Neuron (in vitro differentiated cells): ENCODE results near the gene KCTD11.

Experiments used
- H2AFZ ChIP-seq: one replicate; pipeline ENCODE4 v1.6.1; 2013; ENCODE audit warnings: low read depth, mild to moderate bottlenecking, inconsistent platforms, low read length, moderate library complexity
- H3K27me3 ChIP-seq: one replicate; pipeline ENCODE4 v1.6.1; 2013; ENCODE audit warnings: low read length; ENCODE audit not compliant: insufficient read depth
- H3K36me3 ChIP-seq: one replicate; pipeline ENCODE4 v1.6.1; 2013; ENCODE audit warnings: low read length; ENCODE audit not compliant: insufficient read depth
- H3K4me1 ChIP-seq: one replicate; pipeline ENCODE4 v1.6.1; 2013; ENCODE audit warnings: low read length; ENCODE audit not compliant: insufficient read depth
- H3K4me3 ChIP-seq: 2 replicates; pipeline ENCODE4 v1.5.1; 2013; ENCODE audit warnings: mild to moderate bottlenecking, low read length, moderate library complexity
- H3K9me3 ChIP-seq: one replicate; pipeline ENCODE4 v1.6.1; 2013; ENCODE audit warnings: low read length

The KCTD11 gene

GRCh38 chr17:7382901-7383300 is 30.9 kb downstream of the KCTD11 start:
- peaks cover 21% of the 10 kb centered on the region for H3K9me3 ChIP-seq
- H2AFZ ChIP-seq, result no peak overlapping the region
- peaks cover 50% of the 10 kb centered on the region for H3K27me3 ChIP-seq
- H3K4me3 ChIP-seq, result no peak overlapping the region
- H3K36me3 ChIP-seq, result no peaks in the 10 kb centered on the region
- no peaks in the 10 kb centered on the region for H3K4me1 ChIP-seq

- H3K36me3 ChIP-seq, result peaks cover 1% of the 10 kb centered on the region
- H3K9me3 ChIP-seq, result peaks cover 21% of the 10 kb centered on the region
- no peak overlapping the region for H2AFZ ChIP-seq
- H3K27me3 ChIP-seq, result peaks cover 50% of the 10 kb centered on the region
- no peak overlapping the region for H3K4me3 ChIP-seq
- H3K4me1 ChIP-seq, result no peaks in the 10 kb centered on the region
Measured at GRCh38 chr17:7383371-7383741, 31.4 kb downstream of the KCTD11 start.

- Histone ChIP-seq H3K36me3 (peaks cover 6% of the 10 kb centered on the region), H2AFZ (no peak overlapping the region), H3K27me3 (peaks cover 50% of the 10 kb centered on the region), H3K4me3 (no peak overlapping the region), H3K9me3 (peaks cover 21% of the 10 kb centered on the region), H3K4me1 (no peaks in the 10 kb centered on the region)
Measured at GRCh38 chr17:7383742-7384488, 32.0 kb downstream of the KCTD11 start.

- Histone ChIP-seq H3K4me1 (no peaks in the 10 kb centered on the region), H3K27me3 (peaks cover 45% of the 10 kb centered on the region), H3K9me3 (peaks cover 15% of the 10 kb centered on the region), H2AFZ (no peak overlapping the region), H3K4me3 (no peak overlapping the region), H3K36me3 (peaks cover 11% of the 10 kb centered on the region)
Measured at GRCh38 chr17:7384489-7385081, 32.6 kb downstream of the KCTD11 start.

- Histone ChIP-seq H3K9me3 (no peaks in the 10 kb centered on the region), H3K36me3 (peaks cover 36% of the 10 kb centered on the region), H3K4me3 (no peak overlapping the region), H3K27me3 (peaks cover 5% of the 10 kb centered on the region), H3K4me1 (peaks cover 2% of the 10 kb centered on the region), H2AFZ (no peak overlapping the region)
Measured at GRCh38 chr17:7388856-7389255, 36.9 kb downstream of the KCTD11 start.

- Histone ChIP-seq H3K4me3 (no peak overlapping the region), H3K36me3 (peaks cover 36% of the 10 kb centered on the region), H3K4me1 (peaks cover 11% of the 10 kb centered on the region), H3K9me3 (no peaks in the 10 kb centered on the region), H3K27me3 (no peaks in the 10 kb centered on the region), H2AFZ (no peak overlapping the region)
Measured at GRCh38 chr17:7389924-7390910, 38.3 kb downstream of the KCTD11 start.

GRCh38 chr17:7391307-7391706 is 39.3 kb downstream of the KCTD11 start:
- no peaks in the 10 kb centered on the region for H3K27me3 ChIP-seq
- H2AFZ ChIP-seq, result no peak overlapping the region
- H3K36me3 ChIP-seq, result peaks cover 36% of the 10 kb centered on the region
- peaks cover 11% of the 10 kb centered on the region for H3K4me1 ChIP-seq
- H3K9me3 ChIP-seq, result no peaks in the 10 kb centered on the region
- no peak overlapping the region for H3K4me3 ChIP-seq

GRCh38 chr17:7392696-7393612 is 41.0 kb downstream of the KCTD11 start:
- Histone ChIP-seq H2AFZ (no peak overlapping the region), H3K9me3 (no peaks in the 10 kb centered on the region), H3K36me3 (peaks cover 36% of the 10 kb centered on the region), H3K4me1 (peaks cover 11% of the 10 kb centered on the region), H3K27me3 (no peaks in the 10 kb centered on the region), H3K4me3 (peak overlapping the region; percentile 62)

- H3K27me3 ChIP-seq, result no peaks in the 10 kb centered on the region
- peaks cover 11% of the 10 kb centered on the region for H3K4me1 ChIP-seq
- peaks cover 30% of the 10 kb centered on the region for H3K36me3 ChIP-seq
- H3K9me3 ChIP-seq, result no peaks in the 10 kb centered on the region
- H2AFZ ChIP-seq, result peak overlapping the region; percentile 27
- peak overlapping the region; percentile 62 for H3K4me3 ChIP-seq
Measured at GRCh38 chr17:7393613-7394451, 41.9 kb downstream of the KCTD11 start.

GRCh38 chr17:7394452-7395191 is 42.7 kb downstream of the KCTD11 start, which contains the start of gene PLSCR3:
Gene PLSCR3 (minus strand): TSS chr17:7394525. CDS start chr17:7394110, 415 bp downstream.
- Histone ChIP-seq H3K27me3 (no peaks in the 10 kb centered on the region), H3K4me1 (peaks cover 11% of the 10 kb centered on the region), H2AFZ (peak within 1 kb of the TSS; percentile 27), H3K36me3 (peaks cover 24% of the 10 kb centered on the region), H3K4me3 (peak within 1 kb of the TSS; percentile 62), H3K9me3 (no peaks in the 10 kb centered on the region)

- H3K36me3 ChIP-seq, result peaks cover 9% of the 10 kb centered on the region
- no peak overlapping the region for H2AFZ ChIP-seq
- H3K4me3 ChIP-seq, result no peak overlapping the region
- no peaks in the 10 kb centered on the region for H3K9me3 ChIP-seq
- no peaks in the 10 kb centered on the region for H3K27me3 ChIP-seq
- peaks cover 11% of the 10 kb centered on the region for H3K4me1 ChIP-seq
Measured at GRCh38 chr17:7396147-7396546, 44.2 kb downstream of the KCTD11 start.
